HepG2 (cell line): ENCODE data around the gene ADIRF.
"Not testable (repeated sequence)": the region's sequence is repeated elsewhere in the genome, so short reads cannot be mapped to it uniquely, and the experiment has no call there.

Source experiments
- CEBPB ChIP-seq: IDR thresholded peaks from 2 replicates; pipeline ENCODE4 v1.6.1; 2011; ENCODE audit warnings: low read depth, low read length, improper control_type of control experiment, borderline replicate concordance
- FOSL1 ChIP-seq: sonication (generic); formaldehyde crosslinking; IDR thresholded peaks from 2 replicates; pipeline ENCODE4 v1.9.0; 2021; ENCODE audit warnings: missing genetic modification reagents, borderline replicate concordance
- HNRNPH1 ChIP-seq: fragments of 200-400 bp; formaldehyde crosslinking; optimal IDR thresholded peaks from 2 replicates; pipeline ENCODE3; 2017; ENCODE audit warnings: mild to moderate bottlenecking, low read depth, low read length
- HOXA7 ChIP-seq: sonication (generic); formaldehyde crosslinking; IDR thresholded peaks from 2 replicates; pipeline ENCODE4 v1.8.1; 2022; ENCODE audit warnings: mild to moderate bottlenecking, missing genetic modification reagents, moderate library complexity
- KLF15 ChIP-seq: sonication (generic); formaldehyde crosslinking; IDR thresholded peaks from 2 replicates; pipeline ENCODE4 v1.8.1; 2023; ENCODE audit warnings: borderline replicate concordance, mild to moderate bottlenecking, inconsistent platforms, missing genetic modification reagents, mixed read lengths
- POLR2AphosphoS5 ChIP-seq: IDR thresholded peaks from 2 replicates; pipeline ENCODE4 v1.6.1; 2012; ENCODE audit warnings: low read depth, low read length

- TF ChIP-seq POLR2AphosphoS5; KLF15; FOSL1 (CRISPR knock-in tag); CEBPB; HNRNPH1; HOXA7 (CRISPR knock-in tag): not testable (repeated sequence)
Observed at GRCh38 chr10:87018127-87018526, 49.8 kb downstream of the ADIRF start.
